ENCODE data around the gene PPP4C. TPM values are rescaled to one million over a fixed set of nuclear protein-coding genes. Genes with fewer than 3 reads are reported as not detected.

The PPP4C gene
- total and polyA plus RNA-seq, 2 of the 8 experiments (the other 6 are each of a cell fraction or from before 2014, with no cell fraction given) = 148 to 298 TPM

- H2BK15ac ChIP-seq (ENCODE audit: low read length) = no peak overlapping the region
- peaks cover 0 to 3% (median 0%) of the 10 kb centered on the region in 4 experiments; a peak in 1 of 7 replicates for H3K27me3 ChIP-seq (replicated peaks in 1 of 4; ENCODE audit: control insufficient read depth in 3 of 4, extremely low read depth in 1 of 4, insufficient read depth in 3 of 4, low read length in 3 of 4)
- no peak overlapping the region for H2AFZ ChIP-seq (ENCODE audit: low read length)
- H4K20me1 ChIP-seq (replicated peaks in 1 of 2; ENCODE audit: control insufficient read depth in 1 of 2, insufficient read depth in 2 of 2, low read length in 2 of 2) = peaks cover 7 to 12% of the 10 kb centered on the region in 2 experiments
- no peak overlapping the region for H3K4me2 ChIP-seq (ENCODE audit: insufficient read depth in 1 of 2, low read depth in 2 of 2, low read length in 2 of 2)
- FAIRE-seq = no peak
- H2BK120ac ChIP-seq (replicated peaks; ENCODE audit: low read depth, low read length) = no peak overlapping the region
- H3K14ac ChIP-seq (ENCODE audit: insufficient read length) = no peak overlapping the region
- H4K8ac ChIP-seq (ENCODE audit: extremely low read depth, insufficient read depth, low read length) = peak overlapping the region; percentile 15; the same call in 1 of the 2 replicates
- no peak overlapping the region for H3K4me3 ChIP-seq (ENCODE audit: extremely low read depth in 1 of 4, insufficient read depth in 2 of 4, low read depth in 3 of 4, low read length in 4 of 4)
- peaks cover 17 to 38% (median 26%) of the 10 kb centered on the region in 4 experiments for H3K36me3 ChIP-seq (ENCODE audit: control insufficient read depth in 2 of 4, insufficient read depth in 4 of 4, low read length in 3 of 4)
- H2AK5ac ChIP-seq (ENCODE audit: low read depth, low read length) = no peak overlapping the region
- no peak overlapping the region for H2BK5ac ChIP-seq (ENCODE audit: low read depth, low read length)
- H3K9me3 ChIP-seq (ENCODE audit: insufficient read depth in 2 of 2, low read depth in 1 of 2, low read length in 1 of 2) = no peaks in the 10 kb centered on the region
- H3K18ac ChIP-seq (ENCODE audit: extremely low read depth, low read length) = no peak overlapping the region
- H3K9ac ChIP-seq (replicated peaks in 1 of 4; ENCODE audit: extremely low read depth in 1 of 4, low read depth in 3 of 4, low read length in 3 of 4) = no peak overlapping the region
- H4K91ac ChIP-seq (replicated peaks; ENCODE audit: insufficient read length, low read length) = no peak overlapping the region
- H2BK12ac ChIP-seq (ENCODE audit: low read depth, low read length) = no peak overlapping the region
- peaks cover 0 to 4% (median 0%) of the 10 kb centered on the region in 4 experiments; a peak in 3 of 7 replicates for H3K4me1 ChIP-seq (replicated peaks in 1 of 4; ENCODE audit: control insufficient read depth in 3 of 4, insufficient read depth in 4 of 4, low read length in 3 of 4)
- H3K79me1 ChIP-seq (ENCODE audit: low read depth, low read length) = no peaks in the 10 kb centered on the region; the same call in 1 of the 2 replicates
- no peak overlapping the region for H3K4ac ChIP-seq (replicated peaks; ENCODE audit: insufficient read length, low read depth, low read length)
- H3K23me2 ChIP-seq (ENCODE audit: low read depth, low read length) = peaks cover 6% of the 10 kb centered on the region; the same call in 1 of the 2 replicates
- TF ChIP-seq ATF3 (IDR thresholded peaks at IDR 0.05; ENCODE audit: insufficient read depth, low read depth, low read length) (no peak), NRF1 (IDR thresholded peaks at IDR 0.05; ENCODE audit: low read depth, low read length) (no peak), ZNF274 (IDR thresholded peaks at IDR 0.05; ENCODE audit: borderline replicate concordance, extremely low read depth, low read length) (no peak), RAD21 (IDR thresholded peaks at IDR 0.05 in 1 of 2, conservative IDR thresholded peaks at IDR 0.05 in 1 of 2; ENCODE audit: low read depth in 2 of 2, low read length in 2 of 2) (no peak), SP1 (IDR thresholded peaks at IDR 0.05; ENCODE audit: low read depth, low read length) (no peak)
- ChIA-PET CTCF (ENCODE audit: partially characterized antibody) (interaction anchor here (1.2 to 7.7 kb wide), 2 partner anchors 26 to 55 kb away, joined by 3 to 90 read pairs; partner anchors contain the start of gene GDPD3), POLR2A (ENCODE audit: partially characterized antibody) (interaction anchor here (2.6 to 14.0 kb wide), 2 partner anchors 10 to 14 kb away, joined by 6 to 353 read pairs; partner anchors contain the start of genes ALDOA and PPP4C)
- DNase-seq (ENCODE audit: low read depth in 1 of 2, low spot score in 2 of 2) = no peak
- H2BK20ac ChIP-seq (ENCODE audit: low read length) = no peak overlapping the region
- H4K5ac ChIP-seq (ENCODE audit: insufficient read length, low read depth, low read length) = no peak overlapping the region
- 94% methylated on average over 19 of the region's 27 CpGs; no CpG with 5 or more reads in 1 of the 2 experiments for WGBS, 2 experiments (ENCODE audit: extremely low coverage in 1 of 2, insufficient coverage in 1 of 2, insufficient read length in 1 of 2, insufficient replicate concordance in 2 of 2, low coverage in 1 of 2, low lambda C conversion rate in 2 of 2, missing lambda C conversion rate in 1 of 2)
- no peak overlapping the region for H3K27ac ChIP-seq (ENCODE audit: low read depth, low read length)
- no peak overlapping the region for H3K56ac ChIP-seq (replicated peaks; ENCODE audit: insufficient read length, low read depth, low read length)
- H3K79me2 ChIP-seq (ENCODE audit: control insufficient read depth in 1 of 2, insufficient read depth in 2 of 2, low read length in 2 of 2) = no peaks in the 10 kb centered on the region
- H3K23ac ChIP-seq (ENCODE audit: insufficient read length) = no peak overlapping the region
Measured at GRCh38 chr16:30086291-30087140, 10.7 kb downstream of the PPP4C start.
